ENCODE results near the gene CEACAM4.

GRCh38 chr19:41624937-41625336 lies 1.9 kb downstream of the CEACAM4 start:
- TF ChIP-seq CTCF (IDR thresholded peaks at IDR 0.05) (no peak), POLR2A (IDR thresholded peaks at IDR 0.05) (no peak)

Data from esophagus squamous epithelium (tissue), 4 donors.